Endothelial cell of umbilical vein (primary cell): ENCODE data around the gene CLTC. TPM values are rescaled to one million over a fixed set of nuclear protein-coding genes. Genes with fewer than 3 reads are reported as not detected.

Experiments used
- BruUV-seq: library from RNA; stranded (reverse); fragments of 400-500 nt; replicated peaks from 2 replicates; lab custom pipeline; 2021; lab: Mats Ljungman, UMichigan
- CTCF ChIA-PET: fragments of 300-600, 350-600 bp; sonication (Branson Sonifier 250); formaldehyde crosslinking; loops from one replicate; lab custom pipeline; 2021; ENCODE audit warnings: antibody characterized with exemption, inconsistent platforms; lab: Charles Lee
- POLR2A ChIA-PET: fragments of 300-600, 350-600 bp; sonication (Branson Sonifier 250); formaldehyde crosslinking; loops from one replicate; lab custom pipeline; 2021; ENCODE audit warnings: antibody characterized with exemption, inconsistent platforms; lab: Charles Lee
- DNase-seq: peaks from one replicate; pipeline ENCODE4 v3.0.0-alpha.2; 2011; ENCODE audit warnings: low read depth, low spot score
- FAIRE-seq: peaks from 2 replicates; lab custom pipeline; 2011; peaks lifted over from hg19 to GRCh38; lab: Jason Lieb, UNC
- H2AFZ ChIP-seq: 2 replicates; pipeline ENCODE4 v1.6.0; 2012; ENCODE audit warnings: low read depth, low read length, control low read depth, inconsistent platforms
- H3K27ac ChIP-seq: 2 replicates; pipeline ENCODE4 v1.5.1; 2011; ENCODE audit warnings: low read depth, mild to moderate bottlenecking, control low read depth, low read length, moderate library complexity; ENCODE audit not compliant: insufficient read depth
- H3K27me3 ChIP-seq, 2 experiments: 2 replicates each; pipeline versions ENCODE4 v1.6.0 to v1.6.1; 2011; ENCODE audit warnings: low read length in 2 of 2, mixed read lengths in 1 of 2; ENCODE audit not compliant: control insufficient read depth in 2 of 2, insufficient read depth in 2 of 2
- H3K36me3 ChIP-seq, 2 experiments: 2 replicates in 1 of 2; 3 replicates in 1 of 2; pipeline ENCODE4 v1.5.1; 2011; ENCODE audit warnings: low read length in 2 of 2, mild to moderate bottlenecking in 1 of 2, moderate library complexity in 1 of 2; ENCODE audit not compliant: control insufficient read depth in 2 of 2, insufficient read depth in 2 of 2; ENCODE audit errors: extremely low read depth in 1 of 2
- H3K4me1 ChIP-seq: 3 replicates; pipeline ENCODE4 v1.5.1; 2011; ENCODE audit warnings: mild to moderate bottlenecking, low read length; ENCODE audit not compliant: control insufficient read depth, insufficient read depth; ENCODE audit errors: extremely low read depth
- H3K4me2 ChIP-seq: 2 replicates; pipeline ENCODE4 v1.6.1; 2011; ENCODE audit warnings: low read length, control low read depth, mixed read lengths; ENCODE audit not compliant: insufficient read depth
- H3K4me3 ChIP-seq, 3 experiments: fragments of 200-600 bp in 1 of 3; sonication (generic), shearing (Covaris generic) in 1 of 3; replicated peaks in 1 of 3; 2 replicates each; pipeline ENCODE4 v1.5.1; 2011 to 2016; ENCODE audit warnings: control low read depth in 3 of 3, low read length in 3 of 3, mild to moderate bottlenecking in 2 of 3, inconsistent platforms in 1 of 3, low read depth in 1 of 3, moderate library complexity in 1 of 3; ENCODE audit not compliant: insufficient read depth in 1 of 3
- H3K79me2 ChIP-seq: 2 replicates; pipeline ENCODE4 v1.6.0; 2012; ENCODE audit warnings: low read length, inconsistent platforms; ENCODE audit not compliant: control insufficient read depth, insufficient read depth
- H3K9ac ChIP-seq: replicated peaks from 2 replicates; pipeline ENCODE3; 2011; ENCODE audit warnings: low read length, control low read depth; ENCODE audit not compliant: insufficient read depth; ENCODE audit errors: extremely low read depth
- H3K9me1 ChIP-seq: replicated peaks from 3 replicates; pipeline ENCODE4 v1.6.0; 2011; ENCODE audit warnings: mild to moderate bottlenecking, low read length; ENCODE audit not compliant: control insufficient read depth, insufficient read depth; ENCODE audit errors: extremely low read depth
- H3K9me3 ChIP-seq: replicated peaks from 2 replicates; pipeline ENCODE4 v1.5.1; 2012; ENCODE audit warnings: low read length, inconsistent platforms; ENCODE audit not compliant: control insufficient read depth, insufficient read depth
- H4K20me1 ChIP-seq: replicated peaks from 2 replicates; pipeline ENCODE3; 2011; ENCODE audit warnings: mild to moderate bottlenecking, low read length; ENCODE audit not compliant: control insufficient read depth, insufficient read depth; ENCODE audit errors: extremely low read depth
- EZH2 ChIP-seq: IDR thresholded peaks from 2 replicates; pipeline ENCODE4 v1.6.1; 2012; ENCODE audit warnings: borderline replicate concordance, low read depth, mild to moderate bottlenecking, moderate library complexity, low read length, inconsistent platforms; ENCODE audit not compliant: severe bottlenecking
- FOS ChIP-seq: IDR thresholded peaks from 2 replicates; pipeline ENCODE4 v1.6.1; 2011; ENCODE audit warnings: mild to moderate bottlenecking, low read length, moderate library complexity, borderline replicate concordance; ENCODE audit not compliant: insufficient read depth
- JUN ChIP-seq: IDR thresholded peaks from 2 replicates; pipeline ENCODE4 v1.6.1; 2011; ENCODE audit warnings: borderline replicate concordance, low read depth; ENCODE audit not compliant: insufficient read length, insufficient read depth
- POLR2A ChIP-seq: IDR thresholded peaks from 2 replicates; pipeline ENCODE4 v1.6.1; 2012; ENCODE audit warnings: low read depth, mild to moderate bottlenecking, control low read depth, low read length
- dilution Hi-C: fragments of 300-500 bp; cut with MboI; formaldehyde crosslinking; loops from one replicate; pipeline ENCODE4 v1.15.0; 2019; ENCODE audit warnings: low sequenced_read_pairs; ENCODE audit not compliant: extremely low pct_ligation_motif_present
- intact Hi-C: fragments of 100-400 bp; cut with micrococcal nuclease; formaldehyde crosslinking; loops from one replicate; pipeline ENCODE4 v1.10.0; 2022
- polyA plus RNA-seq, 4 experiments: library from polyadenylated mRNA; depleted of rRNA in 3 of 4; stranded (reverse) in 3 of 4; unstranded in 1 of 4; fragments of >200 nt; gene quantifications; 2 replicates each; pipeline versions ENCODE4 v1.2.1 to v1.2.3, GENCODE V29; 2011 to 2012; ENCODE audit warnings: missing spikeins in 1 of 4
- total RNA-seq: library from RNA; stranded (reverse); gene quantifications from 2 replicates; pipeline ENCODE4 v1.2.3, GENCODE V29; 2021

The CLTC gene
- total and polyA plus RNA-seq, 2 donors (not counting 3 experiments of a cell fraction or from before 2014, with no cell fraction given): 164 to 326 TPM

DNA sequence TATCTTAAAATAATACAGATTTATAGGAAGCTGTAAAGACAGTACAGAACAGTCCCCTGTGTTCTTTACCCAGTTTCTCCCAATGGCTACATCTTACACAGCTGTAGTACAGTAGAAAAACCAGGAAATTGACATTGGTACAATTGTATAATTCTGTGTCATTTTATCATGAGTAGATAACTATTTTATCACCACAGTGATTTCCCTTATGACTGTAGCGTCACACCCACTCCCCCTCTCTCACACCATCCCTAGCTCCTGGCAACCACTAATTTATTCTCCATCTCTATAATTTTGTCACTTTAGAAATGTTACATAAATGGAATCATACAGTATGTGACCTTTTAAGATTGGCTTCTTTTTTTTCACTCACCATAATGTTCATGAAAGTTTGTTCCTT lies 30.9 kb downstream of the CLTC start:
- dilution Hi-C loops: no loop called here
- H3K9me1 ChIP-seq: peaks cover 3% of the 10 kb centered on the region
- H3K4me2 ChIP-seq: no peak overlapping the region
- H3K9ac ChIP-seq: no peak overlapping the region
- no TSS peak for BruUV-seq
- TF ChIP-seq EZH2 (no peak), POLR2A (no peak), FOS (no peak), JUN (no peak)
- H3K9me3 ChIP-seq: no peaks in the 10 kb centered on the region
- peaks cover 76% of the 10 kb centered on the region for H3K79me2 ChIP-seq
- H3K27ac ChIP-seq: no peak overlapping the region
- POLR2A ChIA-PET: no interaction called here
- H3K27me3 ChIP-seq: no peaks in the 10 kb centered on the region
- CTCF ChIA-PET: interaction anchor here (0.5 kb wide), 1 partner anchor 573 kb away, joined by 3 read pairs; no protein-coding TSS in a partner anchor
- H3K4me1 ChIP-seq: peaks cover 8% of the 10 kb centered on the region
- no peak overlapping the region for H3K4me3 ChIP-seq
- H2AFZ ChIP-seq: no peak overlapping the region
- intact Hi-C loops: no loop called here
- FAIRE-seq (no peak), DNase-seq (no peak)
- H4K20me1 ChIP-seq: no peaks in the 10 kb centered on the region
- peaks cover 15 to 50% of the 10 kb centered on the region in 2 experiments for H3K36me3 ChIP-seq

DNA sequence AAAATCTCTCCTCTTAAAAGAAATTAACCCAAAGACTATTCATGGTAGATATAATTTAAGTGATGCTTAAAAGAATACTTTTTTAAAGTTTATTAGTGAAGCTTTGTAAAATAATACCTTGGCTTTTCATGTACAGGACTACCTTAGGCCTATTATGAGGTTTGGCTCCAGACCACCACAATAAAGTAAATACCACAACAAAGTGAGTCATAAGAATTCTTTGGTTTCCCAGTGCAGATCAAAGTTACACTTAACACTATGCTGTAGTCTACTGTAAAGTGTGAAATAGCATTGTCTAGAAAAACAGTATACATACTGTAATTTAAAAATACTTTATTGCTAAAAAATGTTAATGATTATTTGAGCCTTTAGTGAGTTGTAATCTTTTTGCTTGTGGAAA lies 31.7 kb downstream of the CLTC start:
- Histone ChIP-seq H3K36me3 (peaks cover 15 to 52% of the 10 kb centered on the region in 2 experiments), H3K4me2 (no peak overlapping the region), H3K79me2 (peaks cover 72% of the 10 kb centered on the region), H4K20me1 (no peaks in the 10 kb centered on the region), H3K9ac (no peak overlapping the region), H3K4me3 (no peak overlapping the region), H3K27ac (no peak overlapping the region), H3K27me3 (no peaks in the 10 kb centered on the region), H3K4me1 (peaks cover 8% of the 10 kb centered on the region), H2AFZ (no peak overlapping the region), H3K9me1 (no peaks in the 10 kb centered on the region), H3K9me3 (no peaks in the 10 kb centered on the region)
- FAIRE-seq: no peak
- DNase-seq: no peak
- dilution Hi-C loops: no loop called here
- no peak for TF ChIP-seq JUN
- TF ChIP-seq FOS: peak; percentile 30
- ChIA-PET POLR2A (interaction anchor here (0.6 kb wide), 1 partner anchor 217 kb away, joined by 8 read pairs; no protein-coding TSS in a partner anchor), CTCF (no interaction called here)
- no TSS peak for BruUV-seq
- intact Hi-C loops: no loop called here
